ENCODE data around the gene SHCBP1L. TPM values are rescaled to one million over a fixed set of nuclear protein-coding genes. Genes with fewer than 3 reads are reported as not detected.

SHCBP1L gene
- total RNA-seq, 3 donors from 2014 or later: 0.80 TPM; not detected in 2

DNA sequence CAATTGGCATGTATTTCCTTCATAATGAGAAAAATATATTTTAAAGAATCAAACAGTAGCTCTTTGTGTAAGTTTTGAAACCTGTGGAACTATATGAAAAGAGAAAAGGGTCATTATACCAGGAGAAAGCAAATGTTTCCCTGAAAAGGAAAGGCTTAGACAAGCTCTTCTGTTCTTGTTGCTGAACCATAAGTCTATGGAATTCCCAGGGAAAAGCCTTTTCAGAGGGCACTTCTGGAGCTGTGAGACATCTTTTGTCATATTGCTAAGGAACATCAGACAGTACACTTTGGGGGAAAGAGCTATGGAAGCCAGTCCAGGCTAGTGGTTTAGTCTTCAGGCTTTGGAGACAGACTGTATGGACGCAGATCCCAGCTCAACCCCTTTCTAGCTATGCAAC is 12.1 kb upstream of the SHCBP1L start:
- Histone ChIP-seq H3K4me1 (no peaks in the 10 kb centered on the region), H3K36me3 (no peaks in the 10 kb centered on the region), H3K27me3 (no peaks in the 10 kb centered on the region), H3K27ac (no peak overlapping the region), H3K9me3 (no peaks in the 10 kb centered on the region), H3K4me3 (no peak overlapping the region)
- DNase-seq (ENCODE audit: low spot score in 2 of 2): no peak
- TF ChIP-seq CTCF (IDR thresholded peaks at IDR 0.05) (no peak), POLR2AphosphoS5 (IDR thresholded peaks at IDR 0.05) (no peak), POLR2A (IDR thresholded peaks at IDR 0.05) (no peak)
- intact Hi-C loops (cut with DNase I; ENCODE audit: low total_unique reads): no loop called here

GRCh38 chr1:182962554-182963115 is 9.7 kb upstream of the SHCBP1L start:
- intact Hi-C loops (cut with DNase I; ENCODE audit: low total_unique reads): no loop called here
- Histone ChIP-seq H3K36me3 (no peaks in the 10 kb centered on the region), H3K9me3 (no peaks in the 10 kb centered on the region), H3K4me1 (no peaks in the 10 kb centered on the region), H3K27me3 (no peaks in the 10 kb centered on the region), H3K27ac (peak overlapping the region; percentile 27 to 63), H3K4me3 (peak overlapping the region in 2 of 3 donors; percentile 12 to 20)
- TF ChIP-seq POLR2AphosphoS5 (IDR thresholded peaks at IDR 0.05): peak; percentile 67 to 84 (median 76)
- TF ChIP-seq POLR2A (IDR thresholded peaks at IDR 0.05): no peak
- peak; percentile 91 to 95 (median 92) for TF ChIP-seq CTCF (IDR thresholded peaks at IDR 0.05)
- peak; percentile 47 to 69 for DNase-seq (ENCODE audit: low spot score in 2 of 2)

DNA sequence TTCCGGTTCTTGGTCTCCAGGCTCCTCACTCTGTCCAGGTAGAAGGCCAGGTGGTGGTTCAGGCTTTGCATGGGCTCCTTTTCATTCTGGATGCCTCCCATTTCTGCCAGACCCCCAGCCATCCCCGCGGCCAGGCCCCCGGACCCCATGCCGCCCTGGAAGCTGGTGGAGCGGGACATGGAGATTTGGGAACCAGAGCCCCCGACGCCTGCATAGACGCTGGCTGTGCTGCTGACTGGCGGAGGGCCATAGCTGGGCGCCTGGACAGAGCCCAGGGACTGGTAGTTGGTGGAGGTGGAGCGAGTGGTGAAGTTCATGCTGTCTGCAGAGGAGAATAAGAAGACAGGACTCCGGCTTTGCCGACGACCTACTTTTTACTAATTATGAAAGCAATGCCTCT is 7.1 kb upstream of the SHCBP1L start:
- TF ChIP-seq POLR2AphosphoS5 (IDR thresholded peaks at IDR 0.05): no peak
- TF ChIP-seq CTCF (IDR thresholded peaks at IDR 0.05): no peak
- TF ChIP-seq POLR2A (IDR thresholded peaks at IDR 0.05): no peak
- intact Hi-C loops (cut with DNase I; ENCODE audit: low total_unique reads): no loop called here
- no peak overlapping the region for H3K27ac ChIP-seq
- DNase-seq (ENCODE audit: low spot score in 2 of 2): no peak
- no peak overlapping the region for H3K4me3 ChIP-seq
- H3K27me3 ChIP-seq: no peaks in the 10 kb centered on the region
- no peaks in the 10 kb centered on the region for H3K9me3 ChIP-seq
- H3K4me1 ChIP-seq: no peaks in the 10 kb centered on the region
- no peaks in the 10 kb centered on the region for H3K36me3 ChIP-seq

- Histone ChIP-seq H3K4me3 (no peak overlapping the region), H3K4me1 (peaks cover 0 to 2% of the 10 kb centered on the region in 2 donors), H3K27ac (no peak overlapping the region), H3K9me3 (no peaks in the 10 kb centered on the region), H3K27me3 (peaks cover 3 to 4% of the 10 kb centered on the region in 2 donors), H3K36me3 (no peaks in the 10 kb centered on the region)
- intact Hi-C loops (cut with DNase I; ENCODE audit: low total_unique reads): no loop called here
- DNase-seq (ENCODE audit: low spot score in 2 of 2): no peak
- no peak for TF ChIP-seq CTCF (IDR thresholded peaks at IDR 0.05)
- TF ChIP-seq POLR2AphosphoS5 (IDR thresholded peaks at IDR 0.05): no peak
- no peak for TF ChIP-seq POLR2A (IDR thresholded peaks at IDR 0.05)
Observed at GRCh38 chr1:182957902-182958395, 5.0 kb upstream of the SHCBP1L start.

DNA sequence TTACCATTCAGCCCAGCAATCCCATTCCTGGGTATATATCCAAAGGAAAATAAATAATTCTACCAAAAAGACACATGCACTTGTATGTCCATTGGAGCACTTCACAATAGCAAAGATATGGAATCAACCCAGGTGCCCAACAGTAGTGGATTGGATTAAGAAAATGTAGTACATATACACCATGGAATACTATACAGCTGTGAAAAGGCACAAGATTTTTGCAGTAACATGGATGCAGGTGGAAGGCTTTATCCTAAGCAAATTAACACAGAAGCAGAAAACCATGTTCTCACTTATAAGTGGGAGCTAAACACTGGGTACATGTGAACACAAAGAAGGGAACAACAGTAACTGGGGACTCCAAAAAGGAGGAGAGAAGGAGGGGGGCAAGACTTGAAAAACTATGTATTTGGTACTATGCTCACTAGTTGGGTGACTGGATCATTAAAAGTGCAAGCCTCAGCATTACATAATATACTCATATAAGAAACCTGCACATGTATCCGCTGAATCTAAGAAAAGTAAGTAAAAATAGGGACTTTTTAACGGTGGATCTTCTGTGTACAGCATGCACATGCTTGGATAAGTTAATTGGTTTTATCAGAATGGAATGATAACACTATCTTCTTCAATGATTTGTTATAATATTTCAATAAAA is 3.9 kb upstream of the SHCBP1L start:
- no peak for DNase-seq (ENCODE audit: low spot score in 2 of 2)
- Histone ChIP-seq H3K27me3 (peaks cover 7 to 12% of the 10 kb centered on the region in 2 donors), H3K4me3 (no peak overlapping the region), H3K27ac (no peak overlapping the region), H3K36me3 (no peaks in the 10 kb centered on the region), H3K9me3 (no peaks in the 10 kb centered on the region), H3K4me1 (peaks cover 0 to 4% of the 10 kb centered on the region in 2 donors)
- TF ChIP-seq POLR2AphosphoS5 (IDR thresholded peaks at IDR 0.05): no peak
- no peak for TF ChIP-seq POLR2A (IDR thresholded peaks at IDR 0.05)
- TF ChIP-seq CTCF (IDR thresholded peaks at IDR 0.05): no peak
- intact Hi-C loops (cut with DNase I; ENCODE audit: low total_unique reads): no loop called here

Measured in breast epithelium (tissue), 4 donors.